Prostate gland (tissue), 2 donors: ENCODE measurements around the gene SSR1. TPM values are rescaled to one million over a fixed set of nuclear protein-coding genes. Genes with fewer than 3 reads are reported as not detected.

Experiments
- DNase-seq: peaks from one replicate; pipeline ENCODE4 v3.0.0-alpha.2; 2019; ENCODE audit warnings: low spot score
- H3K27ac ChIP-seq, 2 donors: fragments of 200-600 bp; sonication (generic); 2 replicates each; pipeline ENCODE4 v1.5.1; 2017 to 2019
- H3K27me3 ChIP-seq: fragments of 200-600 bp; sonication (generic); replicated peaks from 2 replicates; pipeline ENCODE4 v1.5.1; 2019; ENCODE audit not compliant: insufficient read depth
- H3K36me3 ChIP-seq, 2 donors: fragments of 200-600 bp; sonication (generic); 1 replicate in 1 of 2; 2 replicates in 1 of 2; pipeline versions ENCODE4 v1.5.1 to v1.8.1; 2017 to 2019
- H3K4me1 ChIP-seq: fragments of 200-600 bp; sonication (generic); replicated peaks from 2 replicates; pipeline ENCODE4 v1.5.1; 2019
- H3K4me3 ChIP-seq, 2 donors: fragments of 200-600 bp; sonication (generic); 2 replicates each; pipeline ENCODE4 v1.5.1; 2017 to 2019
- H3K9me3 ChIP-seq: fragments of 200-600 bp; sonication (generic); 2 replicates; pipeline ENCODE4 v1.5.1; 2017
- POLR2A ChIP-seq: fragments of 450-650 bp; IDR thresholded peaks from one replicate; pipeline ENCODE4 v1.6.1; 2016; ENCODE audit warnings: antibody characterized with exemption, mild to moderate bottlenecking
- POLR2AphosphoS5 ChIP-seq: sonication (generic); formaldehyde crosslinking; IDR thresholded peaks from one replicate; pipeline ENCODE4 v1.6.1; 2017; ENCODE audit warnings: antibody characterized with exemption
- WGBS: methylation state at CpG from one replicate; pipeline ENCODE4 v1.1.5; 2018; 5-methylcytosine and 5-hydroxymethylcytosine counted together
- intact Hi-C: fragments of 100-400 bp; cut with DNase I; formaldehyde crosslinking; loops from one replicate; pipeline ENCODE4 v1.14.2; 2022
- total RNA-seq, 2 donors: library from RNA; depleted of rRNA; stranded (reverse); fragments of >200 nt; gene quantifications; one replicate each; pipeline ENCODE4 v1.1.0, GENCODE V29; 2016
- TF ChIP-seq, protein P1 (sequence below), 4 experiments: fragments of 200-600 bp in 2 of 4; fragments of 450-650 bp in 2 of 4; sonication (generic) in 2 of 4; IDR thresholded peaks; 1 replicate in 3 of 4; 2 replicates in 1 of 4; pipeline ENCODE4 v1.5.1; 2016 to 2019; ENCODE audit warnings: antibody characterized with exemption in 4 of 4, mild to moderate bottlenecking in 2 of 4, moderate library complexity in 2 of 4

SSR1 gene
- total RNA-seq, 2 donors from 2014 or later = 34.3 to 89.5 TPM

DNA sequence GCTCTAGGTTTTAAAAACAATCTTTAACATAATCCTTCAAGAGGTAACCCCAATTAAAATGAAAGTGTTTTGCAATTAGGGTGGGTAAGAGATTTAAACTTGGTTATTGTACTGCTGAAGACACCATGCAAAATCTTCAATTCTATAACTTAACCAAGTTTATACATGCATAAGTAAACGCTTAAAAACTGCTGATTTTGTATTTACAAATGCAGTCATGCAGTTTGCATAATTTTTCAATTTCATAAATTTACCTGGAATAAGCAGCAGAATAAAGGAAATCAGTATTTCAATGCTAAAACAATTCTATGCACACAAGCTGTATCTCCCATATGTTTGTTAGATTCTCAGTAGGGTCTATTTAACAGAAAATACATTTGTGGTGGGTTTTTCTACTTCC is 22.9 kb downstream of the SSR1 start:
- WGBS = 89% methylated on average over 1 of the region's 1 CpG
- TF ChIP-seq POLR2AphosphoS5 = no peak
- no peak for TF ChIP-seq POLR2A
- TF ChIP-seq, protein P1, sequence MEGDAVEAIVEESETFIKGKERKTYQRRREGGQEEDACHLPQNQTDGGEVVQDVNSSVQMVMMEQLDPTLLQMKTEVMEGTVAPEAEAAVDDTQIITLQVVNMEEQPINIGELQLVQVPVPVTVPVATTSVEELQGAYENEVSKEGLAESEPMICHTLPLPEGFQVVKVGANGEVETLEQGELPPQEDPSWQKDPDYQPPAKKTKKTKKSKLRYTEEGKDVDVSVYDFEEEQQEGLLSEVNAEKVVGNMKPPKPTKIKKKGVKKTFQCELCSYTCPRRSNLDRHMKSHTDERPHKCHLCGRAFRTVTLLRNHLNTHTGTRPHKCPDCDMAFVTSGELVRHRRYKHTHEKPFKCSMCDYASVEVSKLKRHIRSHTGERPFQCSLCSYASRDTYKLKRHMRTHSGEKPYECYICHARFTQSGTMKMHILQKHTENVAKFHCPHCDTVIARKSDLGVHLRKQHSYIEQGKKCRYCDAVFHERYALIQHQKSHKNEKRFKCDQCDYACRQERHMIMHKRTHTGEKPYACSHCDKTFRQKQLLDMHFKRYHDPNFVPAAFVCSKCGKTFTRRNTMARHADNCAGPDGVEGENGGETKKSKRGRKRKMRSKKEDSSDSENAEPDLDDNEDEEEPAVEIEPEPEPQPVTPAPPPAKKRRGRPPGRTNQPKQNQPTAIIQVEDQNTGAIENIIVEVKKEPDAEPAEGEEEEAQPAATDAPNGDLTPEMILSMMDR (IDR thresholded peaks at IDR 0.05) = no peak
- peaks cover 0 to 6% of the 10 kb centered on the region in 2 donors for H3K36me3 ChIP-seq

DNA sequence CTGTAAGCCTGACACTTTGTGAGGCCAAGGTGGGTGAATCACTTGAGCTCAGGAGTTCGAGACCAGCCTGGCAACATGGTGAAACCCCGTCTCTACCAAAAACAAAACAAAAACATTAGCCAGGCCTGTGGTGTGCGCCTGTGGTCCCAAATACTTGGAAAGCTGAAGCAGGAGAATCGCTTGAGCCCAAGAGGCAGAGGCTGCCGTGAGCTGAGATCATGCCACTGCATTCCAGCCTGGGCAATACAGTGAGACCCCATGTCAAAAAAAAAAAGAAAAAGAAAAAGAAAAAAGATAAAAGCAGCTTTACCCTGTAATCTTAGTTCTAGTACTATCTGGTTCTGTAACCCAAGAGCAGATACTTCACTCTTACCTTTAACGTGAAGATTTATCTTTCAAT is 27.6 kb downstream of the SSR1 start:
- H3K4me3 ChIP-seq = no peak overlapping the region
- no peaks in the 10 kb centered on the region for H3K27me3 ChIP-seq
- no peak overlapping the region for H3K27ac ChIP-seq
- no peak for DNase-seq
- intact Hi-C loops = no loop called here
- H3K9me3 ChIP-seq = no peaks in the 10 kb centered on the region
- H3K4me1 ChIP-seq = no peaks in the 10 kb centered on the region
- no peak for TF ChIP-seq POLR2A
- TF ChIP-seq, protein P1 (IDR thresholded peaks at IDR 0.05) = no peak
- no peak for TF ChIP-seq POLR2AphosphoS5
- WGBS = 96% methylated on average over 6 of the region's 6 CpGs
- no peaks in the 10 kb centered on the region for H3K36me3 ChIP-seq

More for the DNA sequence above, 22.9 kb downstream of the SSR1 start:
- Histone ChIP-seq H3K9me3 (no peaks in the 10 kb centered on the region), H3K4me1 (no peaks in the 10 kb centered on the region), H3K27me3 (no peaks in the 10 kb centered on the region), H3K4me3 (no peak overlapping the region), H3K27ac (no peak overlapping the region)
- intact Hi-C loops = no loop called here
- no peak for DNase-seq

DNA sequence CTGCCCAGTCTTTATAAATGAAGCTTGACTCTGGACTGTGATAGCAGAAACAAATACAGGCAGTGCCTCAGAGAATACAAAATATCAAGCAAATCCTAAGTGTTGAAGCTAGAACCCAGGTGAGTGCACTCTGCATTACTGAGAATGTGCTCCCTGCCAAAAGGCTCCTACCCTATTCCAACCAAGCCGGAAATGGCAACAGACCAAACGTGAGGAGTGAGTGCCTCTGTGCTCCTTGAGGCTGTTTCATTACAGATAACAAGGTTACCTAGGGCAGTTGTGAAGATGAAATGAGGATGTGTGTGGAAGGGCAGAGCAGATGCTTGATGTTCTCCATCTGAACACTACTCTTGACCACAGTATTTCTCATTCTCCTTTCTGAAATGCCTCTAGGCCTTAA is 29.3 kb downstream of the SSR1 start:
- Histone ChIP-seq H3K27ac (no peak overlapping the region), H3K4me3 (no peak overlapping the region), H3K36me3 (no peaks in the 10 kb centered on the region), H3K27me3 (no peaks in the 10 kb centered on the region), H3K4me1 (no peaks in the 10 kb centered on the region), H3K9me3 (no peaks in the 10 kb centered on the region)
- no peak for DNase-seq
- TF ChIP-seq POLR2A (no peak), POLR2AphosphoS5 (no peak)
- TF ChIP-seq, protein P1 (IDR thresholded peaks at IDR 0.05) = no peak
- WGBS = 59% methylated on average over 2 of the region's 2 CpGs
- intact Hi-C loops = no loop called here

DNA sequence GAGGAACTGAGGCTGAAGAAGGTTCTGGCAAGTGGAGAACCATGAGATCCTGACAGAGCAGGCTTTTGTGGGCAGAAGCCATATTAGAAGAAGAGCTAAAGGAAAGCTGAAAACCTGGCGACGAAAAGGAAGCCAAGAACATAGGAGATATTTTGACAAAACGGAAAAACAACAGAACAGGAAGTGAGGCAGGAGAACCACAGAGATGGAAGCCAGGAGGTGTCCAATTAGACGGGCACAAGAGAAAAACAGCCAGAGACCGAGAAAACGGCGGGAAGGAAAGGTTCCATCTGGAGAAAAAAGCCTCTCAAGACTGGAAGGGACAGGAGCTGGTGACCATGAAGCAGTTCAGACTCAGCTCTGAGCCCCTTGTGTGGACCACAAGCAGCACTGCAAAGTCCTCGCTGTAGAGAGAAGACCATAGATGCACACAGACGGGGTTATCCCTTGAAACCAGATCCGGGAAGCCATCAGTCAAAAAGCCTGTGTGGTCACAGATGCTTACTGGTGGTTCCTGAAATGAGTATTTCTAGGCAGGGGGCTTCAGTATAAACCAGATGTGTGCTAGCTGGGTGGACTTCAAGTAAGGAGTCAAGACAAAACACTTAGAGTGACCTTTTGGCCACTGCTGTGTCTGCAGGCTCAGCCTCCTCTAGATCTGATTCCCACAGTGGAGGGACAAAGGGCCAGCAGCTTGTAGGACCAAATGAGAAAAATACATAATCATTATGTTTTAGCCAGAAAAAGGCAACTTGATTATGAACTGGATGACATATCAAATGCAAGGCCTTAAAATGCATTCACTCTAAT is 30.7 kb downstream of the SSR1 start:
- WGBS = 87% methylated on average over 10 of the region's 10 CpGs
- no peaks in the 10 kb centered on the region for H3K27me3 ChIP-seq
- intact Hi-C loops = no loop called here

More for the DNA sequence above, 30.7 kb downstream of the SSR1 start:
- TF ChIP-seq, protein P1 (IDR thresholded peaks at IDR 0.05) = no peak
- TF ChIP-seq POLR2A (no peak), POLR2AphosphoS5 (no peak)
- H3K4me3 ChIP-seq = no peak overlapping the region
- no peak for DNase-seq
- no peaks in the 10 kb centered on the region for H3K36me3 ChIP-seq
- H3K4me1 ChIP-seq = no peaks in the 10 kb centered on the region
- no peak overlapping the region for H3K27ac ChIP-seq
- H3K9me3 ChIP-seq = no peaks in the 10 kb centered on the region
